Measurements from ENCODE around the gene COL4A5.

COL4A5 gene

DNA sequence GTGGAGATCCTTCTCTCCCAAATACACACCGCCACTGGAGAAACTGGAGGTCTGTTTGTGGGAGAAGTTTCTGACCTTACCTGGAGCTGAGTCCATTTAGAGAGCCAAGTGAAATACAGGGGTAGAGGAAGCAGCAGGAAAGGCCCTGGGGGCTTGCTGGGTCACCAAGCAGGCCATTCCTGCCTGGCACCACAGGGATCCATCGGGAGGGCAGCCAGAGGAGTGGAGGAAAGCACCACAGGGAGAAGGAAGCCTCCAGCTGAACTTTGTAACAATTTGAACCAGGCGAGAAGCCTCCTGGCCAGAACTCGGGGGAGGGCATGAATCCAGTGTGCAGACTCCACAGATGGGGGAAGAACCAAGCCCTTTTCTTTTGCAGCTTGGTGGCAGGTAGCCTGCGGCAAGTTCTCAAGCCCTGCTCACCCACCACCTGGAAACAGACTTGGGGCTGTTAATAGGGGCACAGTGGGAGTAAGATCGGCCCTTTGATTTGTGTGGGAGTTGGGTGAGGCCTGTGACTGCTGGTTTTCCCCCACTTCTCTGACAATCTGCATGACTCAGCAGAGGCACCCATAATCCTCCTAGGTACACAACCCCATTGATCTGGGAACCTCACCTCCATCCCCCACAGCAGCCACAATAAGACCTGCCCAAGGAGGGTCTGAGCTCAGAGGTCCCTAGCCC lies 202.1 kb downstream of the COL4A5 start:
- Histone ChIP-seq H3K4me1 (ENCODE audit: control insufficient read depth, insufficient read depth, low read length) (no peaks in the 10 kb centered on the region), H3K9me3 (ENCODE audit: control insufficient read depth, insufficient read depth, low read depth, low read length) (peaks cover 2% of the 10 kb centered on the region), H3K4me3 (ENCODE audit: low read depth, low read length) (no peak overlapping the region), H3K27ac (ENCODE audit: extremely low read depth, low read depth, low read length) (no peak overlapping the region), H3K36me3 (ENCODE audit: control insufficient read depth in 2 of 2, insufficient read depth in 1 of 2, low read length in 2 of 2) (no peaks in the 10 kb centered on the region)
- POLR2A ChIA-PET: no interaction called here
- CTCF ChIA-PET: interaction anchor here (1.1 kb wide), 1 partner anchor 9 kb away, joined by 5 read pairs; no protein-coding TSS in a partner anchor
- TF ChIP-seq ZNF133 (tag by site-specific recombination; IDR thresholded peaks at IDR 0.05) (no peak), ZNF768 (tag by site-specific recombination; IDR thresholded peaks at IDR 0.05) (no peak), ZNF16 (tag by site-specific recombination; IDR thresholded peaks at IDR 0.05; ENCODE audit: low read depth) (no peak), ZNF239 (tag by site-specific recombination; IDR thresholded peaks at IDR 0.05) (no peak), ZNF623 (tag by site-specific recombination; IDR thresholded peaks at IDR 0.05) (no peak), ZNF529 (tag by site-specific recombination; IDR thresholded peaks at IDR 0.05; ENCODE audit: insufficient replicate concordance) (no peak), ZNF174 (tag by site-specific recombination; IDR thresholded peaks at IDR 0.05) (no peak), ZNF626 (tag by site-specific recombination; IDR thresholded peaks at IDR 0.05) (no peak), ZFP69B (tag by site-specific recombination; IDR thresholded peaks at IDR 0.05) (no peak), ZNF37A (tag by site-specific recombination; IDR thresholded peaks at IDR 0.05) (no peak)
- TF ChIP-seq, protein P1, sequence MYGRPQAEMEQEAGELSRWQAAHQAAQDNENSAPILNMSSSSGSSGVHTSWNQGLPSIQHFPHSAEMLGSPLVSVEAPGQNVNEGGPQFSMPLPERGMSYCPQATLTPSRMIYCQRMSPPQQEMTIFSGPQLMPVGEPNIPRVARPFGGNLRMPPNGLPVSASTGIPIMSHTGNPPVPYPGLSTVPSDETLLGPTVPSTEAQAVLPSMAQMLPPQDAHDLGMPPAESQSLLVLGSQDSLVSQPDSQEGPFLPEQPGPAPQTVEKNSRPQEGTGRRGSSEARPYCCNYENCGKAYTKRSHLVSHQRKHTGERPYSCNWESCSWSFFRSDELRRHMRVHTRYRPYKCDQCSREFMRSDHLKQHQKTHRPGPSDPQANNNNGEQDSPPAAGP (tag by site-specific recombination; IDR thresholded peaks at IDR 0.05): no peak

DNA sequence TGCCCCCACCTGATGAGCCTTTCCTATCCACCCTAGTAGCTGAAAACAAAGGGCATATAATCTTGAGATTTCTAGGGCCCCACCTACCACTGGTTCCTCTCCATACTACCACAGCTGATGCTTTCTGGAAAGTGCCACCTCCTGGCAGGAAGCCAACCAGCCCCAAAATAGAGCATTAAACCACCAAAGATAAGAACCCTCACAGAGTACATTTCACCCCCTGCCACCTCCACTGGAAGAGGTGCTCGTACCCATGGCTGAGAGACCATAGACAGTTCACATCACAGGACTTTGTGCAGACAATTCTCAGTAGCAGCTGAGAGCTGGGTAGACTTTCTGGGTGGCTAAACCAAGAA lies 202.6 kb downstream of the COL4A5 start:
- Histone ChIP-seq H3K4me1 (ENCODE audit: control insufficient read depth, insufficient read depth, low read length) (no peaks in the 10 kb centered on the region), H3K9me3 (ENCODE audit: control insufficient read depth, insufficient read depth, low read depth, low read length) (peaks cover 2% of the 10 kb centered on the region), H3K27ac (ENCODE audit: extremely low read depth, low read depth, low read length) (no peak overlapping the region), H3K36me3 (ENCODE audit: control insufficient read depth in 2 of 2, insufficient read depth in 1 of 2, low read length in 2 of 2) (no peaks in the 10 kb centered on the region), H3K4me3 (ENCODE audit: low read depth, low read length) (no peak overlapping the region)
- POLR2A ChIA-PET: no interaction called here
- CTCF ChIA-PET: interaction anchor here (1.1 kb wide), 1 partner anchor 9 kb away, joined by 5 read pairs; no protein-coding TSS in a partner anchor
- TF ChIP-seq ZNF776 (tag by site-specific recombination; IDR thresholded peaks at IDR 0.05; ENCODE audit: borderline replicate concordance) (no peak), ZNF16 (tag by site-specific recombination; IDR thresholded peaks at IDR 0.05; ENCODE audit: low read depth) (no peak), ZNF132 (tag by site-specific recombination; IDR thresholded peaks at IDR 0.05; ENCODE audit: borderline replicate concordance) (no peak), ZNF560 (tag by site-specific recombination; IDR thresholded peaks at IDR 0.05; ENCODE audit: borderline replicate concordance) (no peak), WT1 (tag by site-specific recombination; IDR thresholded peaks at IDR 0.05) (no peak), MYNN (tag by site-specific recombination; IDR thresholded peaks at IDR 0.05; ENCODE audit: borderline replicate concordance) (no peak), ZIC2 (tag by site-specific recombination; IDR thresholded peaks at IDR 0.05) (no peak), ZFP41 (tag by site-specific recombination; IDR thresholded peaks at IDR 0.05; ENCODE audit: borderline replicate concordance) (no peak), ZNF112 (tag by site-specific recombination; IDR thresholded peaks at IDR 0.05) (no peak), ZNF768 (tag by site-specific recombination; IDR thresholded peaks at IDR 0.05) (no peak), ZNF404 (tag by site-specific recombination; IDR thresholded peaks at IDR 0.05) (no peak), ZNF23 (tag by site-specific recombination; IDR thresholded peaks at IDR 0.05; ENCODE audit: borderline replicate concordance) (no peak), ZNF660 (tag by site-specific recombination; IDR thresholded peaks at IDR 0.05) (no peak)
- TF ChIP-seq, protein P2, sequence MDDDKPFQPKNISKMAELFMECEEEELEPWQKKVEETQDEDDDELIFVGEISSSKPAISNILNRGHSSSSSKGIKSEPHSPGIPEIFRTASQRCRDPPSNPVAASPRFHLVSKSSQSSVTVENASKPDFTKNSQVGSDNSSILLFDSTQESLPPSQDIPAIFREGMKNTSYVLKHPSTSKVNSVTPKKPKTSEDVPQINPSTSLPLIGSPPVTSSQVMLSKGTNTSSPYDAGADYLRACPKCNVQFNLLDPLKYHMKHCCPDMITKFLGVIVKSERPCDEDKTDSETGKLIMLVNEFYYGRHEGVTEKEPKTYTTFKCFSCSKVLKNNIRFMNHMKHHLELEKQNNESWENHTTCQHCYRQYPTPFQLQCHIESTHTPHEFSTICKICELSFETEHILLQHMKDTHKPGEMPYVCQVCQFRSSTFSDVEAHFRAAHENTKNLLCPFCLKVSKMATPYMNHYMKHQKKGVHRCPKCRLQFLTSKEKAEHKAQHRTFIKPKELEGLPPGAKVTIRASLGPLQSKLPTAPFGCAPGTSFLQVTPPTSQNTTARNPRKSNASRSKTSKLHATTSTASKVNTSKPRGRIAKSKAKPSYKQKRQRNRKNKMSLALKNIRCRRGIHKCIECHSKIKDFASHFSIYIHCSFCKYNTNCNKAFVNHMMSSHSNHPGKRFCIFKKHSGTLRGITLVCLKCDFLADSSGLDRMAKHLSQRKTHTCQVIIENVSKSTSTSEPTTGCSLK (tag by site-specific recombination; IDR thresholded peaks at IDR 0.05): no peak
- TF ChIP-seq, protein P3, sequence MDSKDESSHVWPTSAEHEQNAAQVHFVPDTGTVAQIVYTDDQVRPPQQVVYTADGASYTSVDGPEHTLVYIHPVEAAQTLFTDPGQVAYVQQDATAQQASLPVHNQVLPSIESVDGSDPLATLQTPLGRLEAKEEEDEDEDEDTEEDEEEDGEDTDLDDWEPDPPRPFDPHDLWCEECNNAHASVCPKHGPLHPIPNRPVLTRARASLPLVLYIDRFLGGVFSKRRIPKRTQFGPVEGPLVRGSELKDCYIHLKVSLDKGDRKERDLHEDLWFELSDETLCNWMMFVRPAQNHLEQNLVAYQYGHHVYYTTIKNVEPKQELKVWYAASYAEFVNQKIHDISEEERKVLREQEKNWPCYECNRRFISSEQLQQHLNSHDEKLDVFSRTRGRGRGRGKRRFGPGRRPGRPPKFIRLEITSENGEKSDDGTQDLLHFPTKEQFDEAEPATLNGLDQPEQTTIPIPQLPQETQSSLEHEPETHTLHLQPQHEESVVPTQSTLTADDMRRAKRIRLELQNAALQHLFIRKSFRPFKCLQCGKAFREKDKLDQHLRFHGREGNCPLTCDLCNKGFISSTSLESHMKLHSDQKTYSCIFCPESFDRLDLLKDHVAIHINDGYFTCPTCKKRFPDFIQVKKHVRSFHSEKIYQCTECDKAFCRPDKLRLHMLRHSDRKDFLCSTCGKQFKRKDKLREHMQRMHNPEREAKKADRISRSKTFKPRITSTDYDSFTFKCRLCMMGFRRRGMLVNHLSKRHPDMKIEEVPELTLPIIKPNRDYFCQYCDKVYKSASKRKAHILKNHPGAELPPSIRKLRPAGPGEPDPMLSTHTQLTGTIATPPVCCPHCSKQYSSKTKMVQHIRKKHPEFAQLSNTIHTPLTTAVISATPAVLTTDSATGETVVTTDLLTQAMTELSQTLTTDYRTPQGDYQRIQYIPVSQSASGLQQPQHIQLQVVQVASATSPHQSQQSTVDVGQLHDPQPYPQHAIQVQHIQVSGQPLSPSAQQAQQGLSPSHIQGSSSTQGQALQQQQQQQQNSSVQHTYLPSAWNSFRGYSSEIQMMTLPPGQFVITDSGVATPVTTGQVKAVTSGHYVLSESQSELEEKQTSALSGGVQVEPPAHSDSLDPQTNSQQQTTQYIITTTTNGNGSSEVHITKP (tag by site-specific recombination; IDR thresholded peaks at IDR 0.05): no peak
- TF ChIP-seq, protein P4, sequence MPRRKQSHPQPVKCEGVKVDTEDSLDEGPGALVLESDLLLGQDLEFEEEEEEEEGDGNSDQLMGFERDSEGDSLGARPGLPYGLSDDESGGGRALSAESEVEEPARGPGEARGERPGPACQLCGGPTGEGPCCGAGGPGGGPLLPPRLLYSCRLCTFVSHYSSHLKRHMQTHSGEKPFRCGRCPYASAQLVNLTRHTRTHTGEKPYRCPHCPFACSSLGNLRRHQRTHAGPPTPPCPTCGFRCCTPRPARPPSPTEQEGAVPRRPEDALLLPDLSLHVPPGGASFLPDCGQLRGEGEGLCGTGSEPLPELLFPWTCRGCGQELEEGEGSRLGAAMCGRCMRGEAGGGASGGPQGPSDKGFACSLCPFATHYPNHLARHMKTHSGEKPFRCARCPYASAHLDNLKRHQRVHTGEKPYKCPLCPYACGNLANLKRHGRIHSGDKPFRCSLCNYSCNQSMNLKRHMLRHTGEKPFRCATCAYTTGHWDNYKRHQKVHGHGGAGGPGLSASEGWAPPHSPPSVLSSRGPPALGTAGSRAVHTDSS (tag by site-specific recombination; IDR thresholded peaks at IDR 0.05): no peak
